Measurements from ENCODE around the gene ADORA3. TPM values are rescaled to one million over a fixed set of nuclear protein-coding genes. Genes with fewer than 3 reads are reported as not detected.

Gene ADORA3
- total and polyA plus RNA-seq, 2 of the 8 experiments (the other 6 are each of a cell fraction or from before 2014, with no cell fraction given) = 0.03 TPM; not detected in 1

- WGBS, 2 experiments (ENCODE audit: extremely low coverage in 1 of 2, insufficient coverage in 1 of 2, insufficient read length in 1 of 2, insufficient replicate concordance in 2 of 2, low coverage in 1 of 2, low lambda C conversion rate in 2 of 2, missing lambda C conversion rate in 1 of 2) = 100% methylated on average over 7 of the region's 7 CpGs; no CpG with 5 or more reads in 1 of the 2 experiments
- TF ChIP-seq SIRT6 (IDR thresholded peaks at IDR 0.05; ENCODE audit: low read length) (no peak), CEBPB (IDR thresholded peaks at IDR 0.05; ENCODE audit: low read depth, low read length) (no peak), FOSL1 (IDR thresholded peaks at IDR 0.05; ENCODE audit: insufficient read depth, low read depth, low read length) (no peak), GABPA (IDR thresholded peaks at IDR 0.05; ENCODE audit: borderline replicate concordance, insufficient read depth, low read length) (no peak), ATF3 (IDR thresholded peaks at IDR 0.05; ENCODE audit: insufficient read depth, low read depth, low read length) (no peak)
- no peaks in the 10 kb centered on the region for H3K79me1 ChIP-seq (ENCODE audit: low read depth, low read length)
Measured at GRCh38 chr1:111486431-111486830, 17.0 kb downstream of the ADORA3 start.

More at GRCh38 chr1:111486431-111486830, 17.0 kb downstream of the ADORA3 start:
- Histone ChIP-seq H3K27ac (ENCODE audit: low read depth, low read length) (no peak overlapping the region), H2AK5ac (ENCODE audit: low read depth, low read length) (no peak overlapping the region), H3K27me3 (replicated peaks in 1 of 4; ENCODE audit: control insufficient read depth in 3 of 4, extremely low read depth in 1 of 4, insufficient read depth in 3 of 4, low read length in 3 of 4) (no peaks in the 10 kb centered on the region), H3K4me3 (ENCODE audit: extremely low read depth in 1 of 4, insufficient read depth in 2 of 4, low read depth in 3 of 4, low read length in 4 of 4) (no peak overlapping the region), H2AFZ (ENCODE audit: low read length) (no peak overlapping the region), H3K56ac (replicated peaks; ENCODE audit: insufficient read length, low read depth, low read length) (no peak overlapping the region), H3K4me2 (ENCODE audit: insufficient read depth in 1 of 2, low read depth in 2 of 2, low read length in 2 of 2) (no peak overlapping the region), H4K5ac (ENCODE audit: insufficient read length, low read depth, low read length) (no peak overlapping the region), H3K14ac (ENCODE audit: insufficient read length) (no peak overlapping the region), H3K23me2 (ENCODE audit: low read depth, low read length) (no peaks in the 10 kb centered on the region), H2BK120ac (replicated peaks; ENCODE audit: low read depth, low read length) (no peak overlapping the region), H4K8ac (ENCODE audit: extremely low read depth, insufficient read depth, low read length) (no peak overlapping the region), H3K23ac (ENCODE audit: insufficient read length) (no peak overlapping the region), H2BK5ac (ENCODE audit: low read depth, low read length) (no peak overlapping the region), H3K79me2 (ENCODE audit: control insufficient read depth in 1 of 2, insufficient read depth in 2 of 2, low read length in 2 of 2) (no peaks in the 10 kb centered on the region), H4K20me1 (replicated peaks in 1 of 2; ENCODE audit: control insufficient read depth in 1 of 2, insufficient read depth in 2 of 2, low read length in 2 of 2) (no peaks in the 10 kb centered on the region), H2BK15ac (ENCODE audit: low read length) (no peak overlapping the region), H3K36me3 (ENCODE audit: control insufficient read depth in 2 of 4, insufficient read depth in 4 of 4, low read length in 3 of 4) (no peaks in the 10 kb centered on the region), H3K9me3 (ENCODE audit: insufficient read depth in 2 of 2, low read depth in 1 of 2, low read length in 1 of 2) (no peaks in the 10 kb centered on the region), H4K91ac (replicated peaks; ENCODE audit: insufficient read length, low read length) (no peak overlapping the region), H3K4ac (replicated peaks; ENCODE audit: insufficient read length, low read depth, low read length) (no peak overlapping the region), H3K9ac (replicated peaks in 1 of 4; ENCODE audit: extremely low read depth in 1 of 4, low read depth in 3 of 4, low read length in 3 of 4) (no peak overlapping the region), H2BK20ac (ENCODE audit: low read length) (no peak overlapping the region), H3K4me1 (replicated peaks in 1 of 4; ENCODE audit: control insufficient read depth in 3 of 4, insufficient read depth in 4 of 4, low read length in 3 of 4) (no peaks in the 10 kb centered on the region), H2BK12ac (ENCODE audit: low read depth, low read length) (no peak overlapping the region), H3K18ac (ENCODE audit: extremely low read depth, low read length) (no peak overlapping the region)
- CTCF ChIA-PET (ENCODE audit: partially characterized antibody) = interaction anchor here (0.8 kb wide), 1 partner anchor 283 kb away, joined by 3 read pairs; no protein-coding TSS in a partner anchor
- FAIRE-seq = no peak
- DNase-seq (ENCODE audit: low read depth in 1 of 2, low spot score in 2 of 2) = no peak
- POLR2A ChIA-PET (ENCODE audit: partially characterized antibody) = interaction anchor here (0.6 to 1.8 kb wide), 2 partner anchors 9 to 85 kb away, joined by 3 read pairs; no protein-coding TSS in a partner anchor

Measured in H1 (cell line).